ENCODE results near the gene COLEC12.

The COLEC12 gene

DNA sequence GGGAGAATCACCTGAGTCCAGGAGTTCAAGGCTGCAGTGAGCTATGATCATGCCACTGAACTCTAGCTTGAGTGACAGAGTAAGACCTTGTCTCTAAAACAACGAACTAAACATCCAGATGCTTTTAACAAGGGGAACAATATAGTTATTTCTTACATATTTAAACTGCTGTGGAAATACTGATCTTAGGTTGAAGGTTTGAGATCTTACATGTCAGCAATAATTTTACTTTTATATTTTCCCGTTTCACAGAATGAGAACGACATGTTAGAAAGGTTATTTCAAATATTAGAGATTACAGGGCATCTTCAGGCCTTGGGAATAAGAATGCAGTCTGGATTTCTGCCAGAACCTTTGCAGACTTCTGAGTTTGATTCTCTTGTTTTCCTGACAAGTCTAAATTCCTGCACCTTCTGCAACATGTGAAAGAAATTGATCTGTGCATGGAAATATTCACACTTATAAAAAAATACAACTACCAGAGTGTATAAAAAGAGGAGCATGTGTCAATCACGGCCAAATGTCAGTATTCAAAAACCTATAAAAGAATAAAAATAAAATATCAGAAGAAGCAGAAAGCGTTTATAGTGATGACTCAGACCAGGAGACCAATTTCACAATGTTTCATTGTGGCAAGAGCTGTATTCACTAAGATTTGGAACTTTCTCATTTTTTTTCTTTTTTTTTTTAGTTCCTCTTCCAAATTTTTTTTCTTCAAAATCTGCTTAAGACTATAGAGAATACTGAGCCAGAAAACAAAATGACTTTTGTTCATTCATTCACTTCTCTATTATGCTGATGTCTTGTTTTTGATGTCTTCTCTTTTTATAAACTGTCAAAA lies 29.6 kb downstream of the COLEC12 start:
- no peaks in the 10 kb centered on the region for H3K27me3 ChIP-seq (ENCODE audit: insufficient read depth, low read length)
- no peaks in the 10 kb centered on the region for H3K9me3 ChIP-seq (ENCODE audit: insufficient read depth, low read depth, low read length)
- peaks cover 6% of the 10 kb centered on the region; the same call in 1 of the 2 replicates for H3K4me1 ChIP-seq (ENCODE audit: insufficient read depth, low read length)
- H3K27ac ChIP-seq (ENCODE audit: low read length) = no peak overlapping the region
- no peak overlapping the region for H3K4me3 ChIP-seq (ENCODE audit: low read length)
- H3K36me3 ChIP-seq (ENCODE audit: insufficient read depth, low read depth, low read length) = no peaks in the 10 kb centered on the region
- no peak overlapping the region for H3K9ac ChIP-seq (ENCODE audit: low read depth, low read length)

DNA sequence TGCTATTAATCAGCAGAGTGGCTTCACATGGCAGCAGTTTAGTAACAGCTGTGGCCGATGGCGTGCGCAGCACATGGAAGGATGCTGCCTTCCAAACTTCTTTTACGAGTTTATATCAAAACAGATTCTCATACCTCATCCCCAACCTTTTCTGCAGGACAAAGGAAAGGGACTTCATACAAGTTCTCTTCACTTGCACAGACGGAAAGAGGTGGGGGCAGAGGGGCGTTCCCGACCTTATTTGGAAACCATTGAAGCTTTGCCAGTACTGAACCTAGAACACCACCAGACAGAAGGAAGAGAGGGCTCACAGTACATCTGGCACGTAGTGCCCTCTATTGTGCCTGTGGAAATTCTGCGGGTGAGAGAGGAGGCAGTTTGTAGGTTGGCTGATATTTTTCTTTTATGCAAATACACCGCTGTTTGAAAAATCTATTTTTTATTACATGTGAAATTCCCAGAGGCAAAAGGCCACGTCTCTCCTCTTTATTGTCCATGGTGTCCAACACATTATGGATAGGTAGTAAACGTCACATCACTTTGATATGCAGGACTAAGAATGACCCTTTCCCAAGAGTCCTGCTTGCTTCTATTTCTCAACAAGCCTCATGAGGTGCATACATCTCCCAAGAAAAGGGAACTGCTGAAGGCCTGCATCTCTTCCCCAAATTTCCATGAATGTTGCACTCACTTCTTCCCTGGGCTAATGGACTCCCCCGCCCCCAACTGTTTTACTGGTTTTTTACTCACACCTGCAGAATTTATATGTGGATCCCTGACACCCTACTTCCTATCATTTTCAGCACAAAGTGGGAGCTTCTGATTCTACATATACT lies 31.3 kb downstream of the COLEC12 start:
- Histone ChIP-seq H3K4me1 (ENCODE audit: insufficient read depth, low read length) (no peaks in the 10 kb centered on the region), H3K27ac (ENCODE audit: low read length) (no peak overlapping the region), H3K27me3 (ENCODE audit: insufficient read depth, low read length) (no peaks in the 10 kb centered on the region), H3K4me3 (ENCODE audit: low read length) (no peak overlapping the region), H3K9ac (ENCODE audit: low read depth, low read length) (no peak overlapping the region), H3K36me3 (ENCODE audit: insufficient read depth, low read depth, low read length) (no peaks in the 10 kb centered on the region), H3K9me3 (ENCODE audit: insufficient read depth, low read depth, low read length) (no peaks in the 10 kb centered on the region)

DNA sequence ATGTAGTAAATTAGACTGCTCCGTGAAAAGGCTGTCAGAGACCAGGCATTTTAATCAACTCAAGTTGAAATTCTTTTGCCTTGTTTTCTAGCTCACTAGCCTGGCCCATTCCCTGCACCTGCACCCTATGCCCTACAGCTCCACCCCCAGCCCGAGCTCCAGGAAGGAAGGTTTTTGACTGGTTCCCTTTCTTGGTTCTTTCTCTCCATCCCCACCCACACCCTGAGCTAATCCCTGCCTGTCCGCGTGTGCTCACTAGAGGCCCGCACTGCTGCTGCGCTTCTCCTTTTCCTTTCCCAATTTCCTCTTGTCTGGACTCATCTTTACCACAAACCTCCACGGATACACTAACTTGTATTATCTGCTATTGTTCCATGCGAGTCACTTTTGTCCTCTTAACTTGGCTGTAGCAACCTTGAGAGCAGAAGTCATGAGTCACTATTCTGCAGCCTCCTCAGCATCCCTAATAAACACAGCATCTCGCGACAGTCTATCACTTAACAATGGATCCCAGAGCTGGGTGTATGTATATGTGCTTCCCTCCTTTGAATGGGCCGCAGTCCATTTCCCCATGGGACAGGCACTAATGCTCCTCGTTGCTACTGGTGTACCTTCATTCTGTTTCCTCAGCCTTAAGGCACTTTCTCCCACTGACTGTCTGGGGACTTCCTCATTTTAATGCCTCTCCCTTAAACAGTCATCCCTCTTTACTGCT lies 36.5 kb downstream of the COLEC12 start:
- H3K27me3 ChIP-seq (ENCODE audit: insufficient read depth, low read length) = no peaks in the 10 kb centered on the region
- H3K4me1 ChIP-seq (ENCODE audit: insufficient read depth, low read length) = peaks cover 4% of the 10 kb centered on the region; the same call in 1 of the 2 replicates

DNA sequence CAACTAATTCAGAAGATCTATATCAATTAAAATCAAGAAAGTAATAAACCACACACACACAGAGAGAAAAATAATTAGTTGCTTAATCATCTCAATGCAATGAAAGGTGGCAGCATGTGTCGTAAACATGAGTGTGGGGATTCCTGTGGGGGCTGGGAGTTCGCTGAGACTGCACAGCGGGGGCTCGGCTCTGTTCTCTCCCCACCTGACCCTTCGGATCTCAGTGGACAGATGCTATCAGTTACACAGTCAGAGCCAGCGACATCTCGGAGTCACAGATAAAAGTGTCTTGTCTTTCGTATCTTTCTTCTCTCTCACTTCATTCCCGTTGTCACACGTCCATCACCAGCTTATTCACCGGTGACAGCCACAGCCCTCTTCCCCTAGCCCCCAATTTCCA lies 37.1 kb downstream of the COLEC12 start:
- Histone ChIP-seq H3K27ac (ENCODE audit: low read length) (no peak overlapping the region), H3K36me3 (ENCODE audit: insufficient read depth, low read depth, low read length) (no peaks in the 10 kb centered on the region), H3K4me1 (ENCODE audit: insufficient read depth, low read length) (peaks cover 4% of the 10 kb centered on the region; the same call in 1 of the 2 replicates), H3K27me3 (ENCODE audit: insufficient read depth, low read length) (no peaks in the 10 kb centered on the region), H3K4me3 (ENCODE audit: low read length) (no peak overlapping the region), H3K9me3 (ENCODE audit: insufficient read depth, low read depth, low read length) (no peaks in the 10 kb centered on the region), H3K9ac (ENCODE audit: low read depth, low read length) (no peak overlapping the region)

More for the DNA sequence above, 36.5 kb downstream of the COLEC12 start:
- Histone ChIP-seq H3K9me3 (ENCODE audit: insufficient read depth, low read depth, low read length) (no peaks in the 10 kb centered on the region), H3K4me3 (ENCODE audit: low read length) (no peak overlapping the region), H3K36me3 (ENCODE audit: insufficient read depth, low read depth, low read length) (no peaks in the 10 kb centered on the region), H3K27ac (ENCODE audit: low read length) (no peak overlapping the region), H3K9ac (ENCODE audit: low read depth, low read length) (no peak overlapping the region)

DNA sequence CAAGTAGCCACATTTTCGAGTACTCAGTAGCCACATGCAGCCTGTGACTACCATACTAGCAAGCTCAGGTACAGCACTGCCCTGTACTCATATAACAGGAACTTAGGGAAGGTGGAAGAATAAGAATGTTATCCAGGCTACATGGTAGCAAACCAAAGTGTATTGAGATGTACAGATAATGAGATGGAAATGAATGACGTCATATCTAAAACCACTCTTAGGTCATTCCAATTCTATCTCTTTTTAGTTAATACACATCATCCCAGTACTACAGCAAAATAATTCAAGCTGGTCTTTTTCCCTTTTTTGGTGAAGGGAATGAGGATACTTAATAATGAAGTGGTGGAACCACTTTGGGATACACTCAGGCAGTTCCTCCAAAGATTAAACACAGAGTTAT lies 38.7 kb downstream of the COLEC12 start:
- no peaks in the 10 kb centered on the region for H3K27me3 ChIP-seq (ENCODE audit: insufficient read depth, low read length)
- H3K9me3 ChIP-seq (ENCODE audit: insufficient read depth, low read depth, low read length) = no peaks in the 10 kb centered on the region
- peaks cover 11% of the 10 kb centered on the region for H3K4me1 ChIP-seq (ENCODE audit: insufficient read depth, low read length)

DNA sequence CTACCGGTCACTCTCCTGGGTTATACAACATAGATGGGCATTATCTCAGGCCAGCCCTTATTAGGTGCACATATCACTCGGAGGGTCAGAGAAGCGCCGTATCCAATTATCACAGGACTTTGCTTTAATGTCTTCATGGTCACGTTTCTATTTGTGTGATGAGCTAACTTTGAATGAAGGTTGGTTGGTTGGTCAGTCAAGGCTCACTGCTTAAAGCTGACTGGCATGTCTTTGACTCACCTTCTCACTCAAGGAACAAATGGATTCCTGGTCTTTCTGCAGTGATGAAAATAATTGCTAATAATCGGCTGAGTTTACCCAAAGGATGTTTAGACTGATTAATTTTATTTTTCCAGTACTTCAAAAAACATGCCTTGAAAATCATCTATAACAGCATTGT lies 39.7 kb downstream of the COLEC12 start:
- no peaks in the 10 kb centered on the region for H3K36me3 ChIP-seq (ENCODE audit: insufficient read depth, low read depth, low read length)
- H3K9me3 ChIP-seq (ENCODE audit: insufficient read depth, low read depth, low read length) = no peaks in the 10 kb centered on the region
- H3K27me3 ChIP-seq (ENCODE audit: insufficient read depth, low read length) = no peaks in the 10 kb centered on the region
- peaks cover 11% of the 10 kb centered on the region for H3K4me1 ChIP-seq (ENCODE audit: insufficient read depth, low read length)
- H3K27ac ChIP-seq (ENCODE audit: low read length) = no peak overlapping the region
- H3K9ac ChIP-seq (ENCODE audit: low read depth, low read length) = no peak overlapping the region
- no peak overlapping the region for H3K4me3 ChIP-seq (ENCODE audit: low read length)

More for the DNA sequence above, 38.7 kb downstream of the COLEC12 start:
- Histone ChIP-seq H3K36me3 (ENCODE audit: insufficient read depth, low read depth, low read length) (no peaks in the 10 kb centered on the region), H3K9ac (ENCODE audit: low read depth, low read length) (no peak overlapping the region), H3K27ac (ENCODE audit: low read length) (no peak overlapping the region), H3K4me3 (ENCODE audit: low read length) (no peak overlapping the region)

DNA sequence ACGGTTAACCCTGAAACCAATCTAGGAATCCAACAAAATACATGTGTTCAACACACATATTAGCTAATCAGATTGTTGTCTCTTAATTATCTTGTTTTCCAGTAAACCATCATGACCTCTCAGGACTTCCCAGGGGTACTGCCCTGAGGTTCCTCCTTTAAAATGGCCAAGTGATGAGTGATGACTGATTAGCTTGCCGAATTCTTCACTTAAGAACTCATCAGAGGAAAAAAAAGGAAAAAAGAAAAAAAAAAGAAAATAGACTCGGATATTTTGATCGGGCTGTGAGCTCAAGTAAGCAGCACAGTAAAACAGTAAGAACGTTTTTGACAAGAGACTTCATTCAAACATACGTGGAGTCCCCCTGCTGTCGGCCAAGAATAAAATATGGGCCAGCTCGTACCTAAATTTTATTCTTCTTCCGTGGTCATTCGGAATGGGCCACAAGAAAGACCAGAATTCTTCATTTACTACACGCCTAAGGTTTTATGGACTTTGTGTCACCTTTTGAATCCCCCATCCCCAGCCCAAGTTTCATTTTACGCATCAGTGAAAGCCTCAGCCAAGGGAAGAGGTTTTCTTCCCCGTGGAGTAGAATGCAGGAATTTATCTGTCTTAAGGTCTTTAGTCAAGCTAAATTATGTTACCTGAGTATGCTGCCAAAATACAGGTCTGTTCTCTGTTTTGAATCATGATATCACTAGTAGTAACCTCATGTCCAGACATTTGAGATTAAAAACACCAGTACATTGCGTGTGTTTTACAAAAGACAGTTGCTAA lies 40.5 kb downstream of the COLEC12 start:
- Histone ChIP-seq H3K4me1 (ENCODE audit: insufficient read depth, low read length) (peaks cover 11% of the 10 kb centered on the region), H3K27ac (ENCODE audit: low read length) (no peak overlapping the region), H3K9ac (ENCODE audit: low read depth, low read length) (no peak overlapping the region), H3K9me3 (ENCODE audit: insufficient read depth, low read depth, low read length) (no peaks in the 10 kb centered on the region), H3K4me3 (ENCODE audit: low read length) (no peak overlapping the region), H3K36me3 (ENCODE audit: insufficient read depth, low read depth, low read length) (no peaks in the 10 kb centered on the region), H3K27me3 (ENCODE audit: insufficient read depth, low read length) (no peaks in the 10 kb centered on the region)

DNA sequence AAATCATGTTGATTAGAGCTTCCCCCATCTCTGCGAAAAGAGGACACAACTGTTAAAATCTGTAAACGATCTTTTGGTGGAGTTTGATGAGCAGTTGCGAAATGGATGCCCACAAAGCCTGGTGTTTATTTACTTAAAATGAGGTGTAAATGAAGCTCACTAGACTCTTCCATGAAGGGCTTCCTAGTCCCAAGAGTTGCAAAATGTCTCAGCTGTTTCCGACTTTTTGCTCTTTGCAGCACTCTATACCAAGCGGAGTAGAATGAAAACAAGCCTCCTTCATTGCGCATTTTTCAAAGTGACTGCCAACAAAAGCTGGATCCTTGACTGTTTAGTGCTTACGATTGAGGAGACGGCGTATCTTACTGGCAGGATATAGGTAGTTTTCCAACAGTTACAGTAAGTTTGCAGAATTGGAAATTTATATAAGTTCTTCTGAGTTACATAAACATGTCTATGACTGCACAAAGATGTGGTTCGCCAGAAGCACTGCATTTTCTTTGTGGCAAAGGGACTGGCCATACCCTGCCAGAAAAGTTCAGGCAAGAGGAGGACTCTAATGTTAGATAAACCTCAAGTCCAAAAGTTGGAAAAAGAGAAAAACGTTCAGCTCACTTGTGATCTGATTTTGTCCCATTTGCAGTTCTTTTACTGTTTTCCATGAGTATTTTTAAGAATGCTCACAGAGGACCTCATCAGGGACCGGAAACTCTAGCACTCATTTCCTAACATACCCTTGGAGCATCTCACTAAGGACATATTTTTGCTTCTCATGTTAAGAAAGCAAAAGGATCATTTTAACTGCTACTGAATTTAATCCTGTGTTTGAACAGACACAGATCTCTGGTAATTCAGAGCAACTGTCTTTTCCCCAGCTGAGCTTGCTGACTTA lies 42.7 kb downstream of the COLEC12 start:
- Histone ChIP-seq H3K9me3 (ENCODE audit: insufficient read depth, low read depth, low read length) (no peaks in the 10 kb centered on the region), H3K9ac (ENCODE audit: low read depth, low read length) (no peak overlapping the region), H3K27ac (ENCODE audit: low read length) (no peak overlapping the region), H3K4me3 (ENCODE audit: low read length) (no peak overlapping the region), H3K27me3 (ENCODE audit: insufficient read depth, low read length) (no peaks in the 10 kb centered on the region), H3K4me1 (ENCODE audit: insufficient read depth, low read length) (peaks cover 6% of the 10 kb centered on the region; the same call in 1 of the 2 replicates), H3K36me3 (ENCODE audit: insufficient read depth, low read depth, low read length) (no peaks in the 10 kb centered on the region)

DNA sequence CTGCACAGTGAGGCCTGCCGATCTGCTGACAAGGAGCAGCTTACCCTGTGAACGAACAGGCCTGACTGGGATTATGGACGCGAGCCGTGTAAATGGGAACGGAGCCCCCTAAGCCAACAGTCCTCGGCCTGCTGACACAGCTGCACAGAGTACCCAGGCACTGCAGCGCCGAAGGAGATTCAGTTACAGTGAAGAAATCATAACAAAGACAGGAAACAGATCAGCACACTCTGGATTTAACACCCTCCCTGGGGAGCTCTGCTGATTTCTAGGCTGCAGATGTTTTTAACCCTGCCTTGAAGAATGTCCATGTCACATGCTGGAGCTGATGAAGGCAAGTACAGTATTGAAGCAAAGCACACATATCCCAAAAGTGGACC lies 43.4 kb downstream of the COLEC12 start:
- no peak overlapping the region for H3K4me3 ChIP-seq (ENCODE audit: low read length)
- H3K27ac ChIP-seq (ENCODE audit: low read length) = no peak overlapping the region
- peaks cover 6% of the 10 kb centered on the region; the same call in 1 of the 2 replicates for H3K4me1 ChIP-seq (ENCODE audit: insufficient read depth, low read length)
- no peaks in the 10 kb centered on the region for H3K36me3 ChIP-seq (ENCODE audit: insufficient read depth, low read depth, low read length)
- no peaks in the 10 kb centered on the region for H3K27me3 ChIP-seq (ENCODE audit: insufficient read depth, low read length)
- no peaks in the 10 kb centered on the region for H3K9me3 ChIP-seq (ENCODE audit: insufficient read depth, low read depth, low read length)
- no peak overlapping the region for H3K9ac ChIP-seq (ENCODE audit: low read depth, low read length)

DNA sequence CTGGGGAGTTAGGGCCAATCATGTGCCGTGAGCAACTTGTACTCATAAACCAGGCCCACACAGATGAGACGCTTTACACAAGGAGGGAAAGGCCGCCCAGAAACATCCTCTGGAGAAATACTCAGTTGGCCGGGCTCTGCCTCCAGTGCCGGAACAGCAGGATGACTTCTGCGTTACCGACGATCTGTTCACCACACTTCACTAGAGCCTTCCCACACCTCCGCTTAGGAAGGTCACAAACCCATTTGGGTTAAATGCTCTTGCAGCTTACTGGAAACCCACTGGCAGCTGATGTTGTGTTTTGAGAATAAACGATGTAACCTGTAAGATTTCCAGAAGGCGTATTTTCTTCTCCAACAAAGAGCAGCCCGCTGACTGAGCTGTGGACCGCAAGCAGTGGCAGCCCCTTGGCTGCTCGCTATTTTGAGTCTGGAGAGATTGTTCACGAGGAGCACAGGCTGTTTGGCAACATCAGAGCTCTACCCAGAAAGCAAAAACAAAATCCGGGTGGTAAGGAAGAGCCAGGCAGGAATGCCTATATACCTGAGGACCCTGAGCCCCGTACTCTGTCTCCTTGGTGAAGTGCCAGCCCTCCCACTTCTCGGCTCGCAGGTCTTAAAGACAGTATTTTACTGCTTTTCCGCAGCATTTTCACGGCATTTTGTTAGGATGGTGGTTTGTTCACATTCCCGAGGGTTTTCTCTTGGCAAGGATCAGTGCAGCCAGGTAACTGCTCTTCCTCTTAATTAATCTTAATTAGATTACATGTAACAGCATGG lies 44.0 kb downstream of the COLEC12 start:
- no peak overlapping the region for H3K27ac ChIP-seq (ENCODE audit: low read length)
- no peaks in the 10 kb centered on the region for H3K9me3 ChIP-seq (ENCODE audit: insufficient read depth, low read depth, low read length)
- H3K9ac ChIP-seq (ENCODE audit: low read depth, low read length) = no peak overlapping the region
- peaks cover 6% of the 10 kb centered on the region; the same call in 1 of the 2 replicates for H3K4me1 ChIP-seq (ENCODE audit: insufficient read depth, low read length)
- no peaks in the 10 kb centered on the region for H3K36me3 ChIP-seq (ENCODE audit: insufficient read depth, low read depth, low read length)
- H3K27me3 ChIP-seq (ENCODE audit: insufficient read depth, low read length) = no peaks in the 10 kb centered on the region
- no peak overlapping the region for H3K4me3 ChIP-seq (ENCODE audit: low read length)

All from iPS-20b (cell line).